ENCODE results near the gene SFMBT1. TPM values are rescaled to one million over a fixed set of nuclear protein-coding genes. Genes with fewer than 3 reads are reported as not detected.

Gene SFMBT1
- total RNA-seq, 1 donor from 2014 or later = 32.9 TPM

DNA sequence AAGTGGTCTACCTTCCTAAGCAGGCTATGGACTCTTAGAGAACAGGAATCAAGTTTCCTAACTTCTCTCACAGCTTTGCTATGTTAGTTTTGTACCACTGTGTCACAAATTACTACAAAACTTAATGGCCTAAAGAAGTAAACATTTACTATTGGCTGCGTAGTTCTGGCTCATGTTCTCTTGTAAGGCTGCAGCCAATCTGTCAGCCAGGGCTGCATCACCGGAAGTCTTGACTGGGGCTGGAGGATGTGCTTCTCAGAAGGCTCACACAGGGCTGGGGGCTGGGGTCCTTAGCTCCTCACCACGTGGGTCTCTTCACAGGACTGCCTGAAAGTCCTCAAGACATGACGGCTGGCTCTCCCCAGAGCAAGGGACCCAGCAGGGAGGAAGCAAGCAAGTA is 164.0 kb downstream of the SFMBT1 start:
- peak; percentile 28 for DNase-seq

DNA sequence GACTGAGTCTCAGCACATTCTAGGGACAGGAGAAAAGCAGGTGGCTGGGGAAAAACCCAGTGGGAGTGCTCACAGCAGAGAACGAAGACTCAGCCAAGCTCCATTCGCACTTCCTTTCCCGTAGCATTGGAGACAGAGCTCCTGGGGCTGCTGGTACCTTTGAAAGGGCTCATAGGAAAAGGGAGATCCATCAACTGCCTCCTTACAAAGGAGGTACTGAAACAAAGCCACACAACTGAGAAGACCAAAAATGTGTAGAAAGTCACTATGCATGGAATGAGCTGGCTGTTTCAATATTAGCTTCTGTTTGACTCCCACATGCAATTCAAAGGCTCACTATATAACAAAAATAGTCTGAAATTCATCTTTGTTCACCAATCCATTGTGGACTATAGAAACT is 165.4 kb downstream of the SFMBT1 start:
- no peak for DNase-seq

DNA sequence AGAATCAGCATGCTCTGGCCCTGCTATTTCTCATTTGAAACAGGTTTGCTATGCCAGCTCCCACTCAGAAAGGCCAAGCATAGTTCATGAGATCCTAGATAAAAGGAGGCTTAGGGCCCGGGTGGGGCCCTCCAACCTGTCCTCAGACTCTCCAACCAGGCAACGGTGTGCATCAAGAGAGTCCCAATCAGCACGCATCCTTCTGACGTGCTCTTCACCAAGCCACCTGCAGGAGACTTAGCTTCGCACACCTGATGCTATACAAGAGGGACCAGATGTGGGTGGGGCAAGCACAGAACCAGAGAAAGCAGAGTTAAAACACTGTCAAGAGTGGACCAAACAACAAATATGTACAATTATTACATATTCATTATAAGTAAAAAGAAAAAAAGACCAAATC is 165.8 kb downstream of the SFMBT1 start:
- no peak for DNase-seq

DNA sequence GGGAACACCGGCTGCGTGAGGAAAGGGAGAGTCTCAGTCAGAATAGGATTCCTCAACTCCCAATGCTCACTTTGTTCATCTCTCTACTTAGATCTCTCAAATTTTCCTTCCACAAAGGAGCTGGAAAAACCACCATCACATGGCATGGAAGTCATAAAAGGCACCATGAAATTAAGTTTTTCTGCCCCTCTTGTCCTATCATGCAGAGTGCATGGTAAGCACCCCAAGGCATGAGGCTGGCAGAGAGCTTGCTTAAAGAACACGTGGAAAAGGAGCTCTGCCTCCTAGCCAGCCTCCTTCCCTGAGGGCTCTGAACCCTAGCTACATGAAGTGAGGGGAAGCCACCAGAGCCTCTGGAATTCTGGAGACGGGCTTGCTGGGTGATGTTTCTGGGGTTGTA is 166.3 kb downstream of the SFMBT1 start:
- DNase-seq = no peak

DNA sequence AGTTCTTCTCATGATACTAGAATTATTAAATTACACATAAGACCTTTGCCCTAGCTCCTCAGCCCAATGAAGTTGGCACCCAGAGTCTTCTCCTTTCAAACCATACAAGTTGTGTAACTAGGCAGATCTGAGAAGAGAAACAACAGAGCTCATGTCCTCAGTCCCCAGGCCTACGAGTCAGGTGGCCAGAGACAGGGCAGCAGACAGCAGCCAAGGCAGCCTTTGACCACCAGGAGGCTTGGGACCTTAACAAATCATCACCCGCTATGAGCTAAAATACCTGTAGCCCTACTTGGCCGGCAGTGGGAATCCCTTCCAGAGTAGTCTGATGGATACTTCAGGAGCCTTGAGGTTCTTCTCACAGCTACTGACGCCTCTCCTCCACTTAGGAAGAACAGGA is 166.8 kb downstream of the SFMBT1 start:
- no peak for DNase-seq

DNA sequence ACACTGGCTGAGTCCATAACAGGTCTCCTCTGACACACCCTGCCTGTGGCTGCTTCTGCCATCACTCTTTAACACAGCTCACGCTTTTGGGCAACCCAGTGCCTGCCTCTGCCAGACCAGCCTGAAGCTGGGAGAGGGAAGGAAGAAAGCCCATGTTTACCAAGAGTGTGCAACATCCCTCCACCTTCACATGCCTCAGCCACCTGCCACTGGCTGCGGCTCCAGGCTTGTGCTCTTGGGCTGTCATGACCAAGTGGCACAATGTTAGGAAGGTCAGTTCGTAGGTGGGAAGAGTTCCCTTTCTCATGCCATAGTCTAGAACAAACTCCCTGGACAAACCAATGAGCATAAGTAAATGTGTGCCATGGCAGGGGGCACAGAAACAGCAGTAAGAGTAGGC is 168.8 kb downstream of the SFMBT1 start:
- no peak for DNase-seq

DNA sequence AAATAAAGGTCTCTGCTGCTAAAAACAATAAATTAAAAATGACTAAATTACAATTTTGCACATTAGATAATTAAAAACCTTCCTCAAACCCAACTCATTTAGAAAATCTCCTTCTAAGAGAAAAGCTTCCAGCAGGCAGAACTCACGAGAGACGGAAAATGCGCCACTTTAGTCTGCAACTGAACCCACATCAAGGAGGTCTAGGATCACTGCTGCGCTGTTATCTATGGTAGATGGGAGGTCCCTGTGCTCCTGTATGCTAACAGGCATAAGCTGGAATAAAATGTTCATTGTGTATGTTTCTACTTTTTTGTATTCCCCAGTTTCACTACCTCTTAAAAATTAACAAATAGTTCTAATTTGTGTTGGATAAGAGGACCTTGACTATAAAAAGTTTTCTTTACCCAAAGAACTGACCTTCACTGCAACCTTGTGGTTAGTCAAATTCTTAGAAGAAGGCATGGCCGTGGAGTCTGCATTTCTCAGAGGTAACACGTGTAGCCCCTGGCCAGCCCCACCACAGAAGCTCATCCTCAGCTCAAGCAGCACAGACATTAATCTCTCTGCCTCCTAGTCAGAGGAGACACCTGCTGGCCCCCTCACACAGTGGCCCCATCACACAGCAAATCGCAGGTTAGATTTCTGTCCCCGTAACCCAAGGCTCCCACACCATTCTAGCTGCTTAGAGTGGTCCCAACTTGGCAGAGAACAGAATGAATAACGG is 170.8 kb downstream of the SFMBT1 start:
- DNase-seq = no peak

DNA sequence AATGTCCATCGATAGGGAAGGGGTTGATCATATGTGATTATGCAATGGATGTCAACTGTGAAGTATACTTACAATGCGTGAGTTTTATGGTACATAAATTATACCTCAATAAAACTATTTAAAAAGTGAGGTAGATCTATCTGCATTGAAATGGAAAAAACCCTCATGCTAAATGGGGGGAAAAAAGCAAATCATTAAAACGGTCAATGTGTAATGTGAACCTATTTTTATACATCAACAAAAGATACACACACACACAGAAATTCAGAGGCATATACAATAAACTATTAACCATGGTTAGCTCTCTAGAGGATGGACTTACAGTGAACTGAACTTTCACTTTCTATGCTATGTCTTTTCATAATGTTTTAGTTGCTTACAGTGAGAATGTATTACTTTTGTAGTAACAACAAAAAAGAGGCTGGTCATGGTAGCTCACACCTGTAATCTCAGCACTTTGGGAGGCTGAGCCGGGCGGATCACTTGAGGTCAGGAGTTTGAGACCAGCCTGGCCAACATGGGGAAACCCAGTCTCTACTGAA is 171.6 kb downstream of the SFMBT1 start:
- DNase-seq = no peak

DNA sequence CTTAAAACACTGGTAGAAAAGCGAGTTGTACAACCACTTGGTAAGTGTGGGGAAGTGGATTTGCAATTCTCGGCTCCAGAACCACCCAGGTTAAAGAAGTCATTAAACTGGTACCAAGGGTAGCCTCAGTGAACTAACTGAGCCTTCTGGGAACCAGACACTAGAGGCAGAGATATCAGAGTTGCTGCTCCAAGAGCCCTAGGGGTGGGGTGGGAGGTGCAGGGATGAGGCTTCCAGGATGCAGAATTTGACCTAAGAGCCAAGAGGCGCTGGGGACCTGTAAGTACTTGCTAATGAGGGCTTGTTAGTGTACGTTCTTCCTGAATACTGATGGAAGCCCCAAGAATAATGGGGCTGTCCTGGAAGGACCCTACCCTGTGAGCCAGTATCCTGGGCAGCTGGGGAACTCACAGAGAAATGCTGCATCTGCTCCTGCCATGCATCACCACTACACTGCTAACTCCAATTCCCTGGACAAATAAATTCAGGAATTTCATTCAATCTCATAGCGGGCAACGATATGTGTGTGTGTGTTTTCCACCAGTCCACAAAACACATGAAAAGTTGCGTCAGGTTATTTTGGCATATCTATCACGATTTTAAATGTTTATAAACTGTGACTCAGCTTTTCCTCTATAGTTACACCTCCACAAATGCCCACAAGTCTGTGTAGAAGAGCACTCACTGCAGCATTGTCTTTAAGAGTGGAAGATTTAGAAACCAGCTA is 172.3 kb downstream of the SFMBT1 start:
- DNase-seq = no peak

DNA sequence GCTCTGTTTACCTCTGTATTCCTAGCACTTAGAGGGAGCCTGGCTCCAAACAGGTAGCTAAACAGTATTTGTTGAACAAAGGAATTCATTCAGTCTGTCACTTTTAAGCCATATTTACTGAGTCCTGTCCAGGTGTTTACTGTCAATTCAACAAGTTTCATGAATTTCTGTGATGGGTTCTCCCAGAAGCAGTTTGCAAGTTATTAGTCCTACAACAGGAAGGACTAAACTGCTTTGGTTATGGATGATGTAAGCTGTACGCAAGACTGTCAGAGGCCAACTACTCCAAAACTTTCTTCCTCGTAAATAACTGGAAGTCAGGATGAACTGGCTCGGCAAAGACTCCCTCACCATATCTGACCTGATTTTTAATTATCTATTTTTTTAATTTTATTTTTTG is 173.6 kb downstream of the SFMBT1 start:
- no peak for DNase-seq

DNA sequence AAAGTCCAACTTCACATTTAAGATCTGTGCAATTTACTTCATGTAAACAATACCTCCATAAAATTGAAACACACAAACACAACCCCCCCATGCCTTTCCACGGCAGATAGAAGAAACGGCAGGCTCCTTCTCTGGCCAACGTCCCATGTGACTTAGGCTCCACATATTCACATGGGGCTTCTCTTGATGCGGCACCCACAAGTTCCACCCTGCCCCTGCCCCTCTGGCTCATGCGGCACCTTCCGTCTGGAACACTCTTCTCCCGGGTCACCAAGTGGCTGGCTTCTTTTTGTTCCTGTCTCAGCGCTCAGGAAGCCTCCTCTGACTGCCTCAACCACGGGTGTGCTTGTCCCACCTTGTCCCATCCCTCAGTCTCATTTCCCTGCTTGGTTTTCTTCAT is 174.1 kb downstream of the SFMBT1 start:
- no peak for DNase-seq

DNA sequence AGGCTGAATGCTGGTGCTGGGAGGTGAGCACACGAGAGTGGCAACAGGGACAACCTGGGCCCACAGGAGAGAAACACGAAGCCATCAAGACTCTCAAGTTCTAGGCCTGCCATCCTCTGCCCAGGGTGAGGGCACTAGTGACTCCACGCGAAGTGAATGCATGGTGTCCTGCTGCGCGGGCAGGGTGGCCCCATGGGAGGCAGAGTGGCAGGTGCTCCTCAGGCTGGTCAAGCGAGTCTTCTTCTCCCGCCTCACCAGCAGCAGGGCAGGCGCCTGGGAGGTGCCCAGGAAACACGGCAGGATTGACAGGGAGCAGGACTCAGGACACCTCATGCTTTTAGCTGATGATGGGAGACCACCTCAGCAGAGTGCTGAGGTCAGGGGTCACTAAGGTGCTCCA is 175.4 kb downstream of the SFMBT1 start:
- DNase-seq = no peak

DNA sequence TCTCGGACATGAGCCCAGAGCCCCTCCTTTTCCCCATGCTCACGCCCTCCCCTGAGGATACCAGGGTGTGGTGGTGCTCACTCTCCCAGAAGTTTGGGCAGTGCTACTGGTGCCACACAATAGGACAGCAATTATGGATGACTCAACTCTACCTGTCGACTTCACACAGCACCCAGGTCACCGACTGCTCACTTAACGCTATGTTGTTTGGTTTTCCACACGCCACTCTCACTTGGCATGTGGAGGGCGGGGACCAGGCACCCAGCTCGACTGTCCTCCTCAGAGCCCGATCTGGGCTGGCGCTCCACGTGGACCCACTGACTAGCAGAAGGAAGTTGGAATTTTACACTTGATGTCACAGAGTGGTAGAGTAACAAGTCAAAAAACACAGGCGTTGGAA is 179.4 kb downstream of the SFMBT1 start:
- DNase-seq = no peak

DNA sequence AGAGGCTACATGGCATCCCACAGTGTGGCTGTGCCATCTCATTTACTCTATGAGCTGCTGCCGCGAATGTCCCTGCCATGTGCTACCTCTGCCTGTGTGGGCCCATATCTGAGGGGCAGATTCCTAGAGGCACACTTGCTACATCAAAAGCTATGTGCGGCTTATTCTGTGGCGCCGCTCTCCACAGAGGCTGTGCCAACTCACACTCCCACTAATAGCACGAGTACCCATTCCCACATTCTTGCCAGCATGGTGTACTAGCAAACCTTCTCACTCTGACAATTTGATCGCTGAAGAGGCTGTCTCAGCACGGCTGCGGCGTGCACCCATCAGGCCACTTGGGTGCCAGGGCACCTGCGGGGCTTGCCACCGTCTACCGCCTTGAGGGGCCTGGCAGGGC is 179.9 kb downstream of the SFMBT1 start:
- no peak for DNase-seq

DNA sequence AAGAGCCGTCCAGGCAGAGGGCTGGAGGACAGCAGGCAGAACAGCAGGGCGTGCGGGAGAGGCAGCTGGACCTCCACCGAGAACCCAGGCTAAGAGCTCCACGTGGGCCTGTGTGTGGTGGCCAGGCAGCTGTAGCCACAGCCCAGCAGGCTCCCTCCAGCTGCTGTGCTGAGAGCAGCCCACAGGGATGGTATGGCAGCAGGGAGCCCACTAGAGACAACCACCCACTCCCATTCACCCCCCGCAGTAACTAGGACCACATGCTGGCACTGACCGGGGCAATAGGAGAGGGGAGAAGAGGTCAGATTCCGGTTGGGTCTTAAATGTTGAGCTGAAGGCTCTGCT is 185.5 kb downstream of the SFMBT1 start:
- DNase-seq = no peak

DNA sequence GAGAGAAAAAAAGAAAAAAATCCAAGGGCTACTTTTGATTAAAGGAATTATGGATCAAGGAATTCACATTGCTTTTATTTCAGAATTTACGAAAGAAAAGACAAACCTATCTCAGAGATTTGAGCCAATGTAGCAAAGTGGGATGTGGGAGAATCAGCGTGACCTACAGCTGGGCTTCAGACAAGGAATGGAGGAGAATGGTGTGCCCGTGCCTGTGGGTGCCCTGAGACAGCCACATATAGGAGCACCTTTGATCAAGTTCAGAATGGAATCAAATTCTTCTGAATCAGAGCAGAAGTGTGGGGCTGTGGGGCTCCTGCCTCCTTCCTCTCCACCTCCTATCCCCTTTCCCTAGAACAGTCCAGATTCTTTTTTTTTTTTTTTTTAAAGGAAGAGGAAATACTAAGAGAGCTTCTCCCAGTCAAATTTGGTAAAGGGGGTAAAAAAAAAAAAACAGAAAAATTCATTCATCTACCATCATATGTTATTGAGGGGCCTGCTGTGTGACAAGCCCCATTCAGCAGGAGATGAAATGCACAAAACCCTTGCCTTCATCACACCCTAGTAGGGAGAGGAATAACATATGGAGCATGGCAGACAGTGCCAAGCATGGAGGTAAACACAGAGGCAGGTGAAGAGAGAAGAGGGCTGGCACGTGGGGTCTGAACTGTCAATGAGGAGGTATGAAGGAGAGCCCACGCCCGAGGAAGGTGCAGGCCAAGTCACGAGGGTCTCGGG is 186.0 kb downstream of the SFMBT1 start:
- DNase-seq = no peak

DNA sequence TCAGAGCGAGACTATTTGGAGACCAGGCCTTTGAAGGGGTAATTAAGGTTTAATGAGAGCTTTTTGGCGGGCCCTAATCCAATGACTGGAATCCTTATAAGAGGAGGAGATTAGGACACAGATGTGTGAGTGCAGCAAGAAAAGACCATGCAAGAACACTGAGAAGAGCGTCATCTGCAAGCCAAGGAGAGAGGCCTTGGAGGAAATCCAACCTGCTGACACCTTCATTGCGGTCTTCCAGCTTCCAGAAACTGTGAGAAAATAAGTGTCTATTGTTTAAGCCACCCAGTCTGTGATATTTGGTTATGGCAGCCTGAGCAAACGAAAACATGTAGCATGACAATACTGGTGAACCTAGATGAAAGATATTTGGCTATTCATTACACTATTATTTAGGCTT is 188.0 kb downstream of the SFMBT1 start:
- peak; percentile 63 for DNase-seq

DNA sequence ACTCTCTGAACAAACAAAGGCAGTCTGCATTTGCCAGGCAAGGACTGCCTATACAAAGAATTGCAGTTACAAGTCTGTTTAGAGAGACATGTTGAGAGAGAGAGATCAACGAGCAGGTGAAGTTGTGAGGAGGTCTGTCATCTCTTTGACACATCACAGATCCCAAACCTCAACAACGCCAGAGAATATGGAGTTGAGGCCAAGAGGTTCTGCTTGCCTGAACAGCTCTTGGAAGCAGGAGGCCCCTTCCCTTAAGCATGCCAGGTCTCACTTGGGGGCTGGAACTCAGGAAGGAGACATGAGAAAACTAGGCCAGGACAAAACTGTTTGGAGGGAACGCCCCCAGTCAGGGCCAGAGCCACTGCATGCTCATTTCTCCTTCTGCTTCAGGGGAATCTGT is 188.7 kb downstream of the SFMBT1 start:
- DNase-seq = peak; percentile 82

DNA sequence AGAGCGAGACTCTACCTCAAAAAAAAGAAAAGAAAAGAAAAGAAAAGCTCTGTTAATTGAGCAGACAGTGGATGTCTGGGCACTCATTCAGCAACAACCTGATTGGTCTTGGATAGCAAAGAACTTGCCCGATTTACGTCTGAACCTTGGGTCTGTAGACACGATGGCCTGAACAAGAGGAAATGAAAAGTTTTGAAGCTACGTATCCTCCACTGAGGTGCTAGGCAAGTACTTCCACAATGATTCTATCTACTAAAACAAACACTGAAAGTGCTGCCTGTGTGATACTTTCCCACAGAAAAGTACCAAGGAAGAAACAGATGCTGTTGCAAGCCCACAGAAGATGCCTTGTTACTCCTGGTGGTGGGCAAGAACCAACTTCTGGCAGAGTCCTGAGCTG is 189.2 kb downstream of the SFMBT1 start:
- no peak for DNase-seq

DNA sequence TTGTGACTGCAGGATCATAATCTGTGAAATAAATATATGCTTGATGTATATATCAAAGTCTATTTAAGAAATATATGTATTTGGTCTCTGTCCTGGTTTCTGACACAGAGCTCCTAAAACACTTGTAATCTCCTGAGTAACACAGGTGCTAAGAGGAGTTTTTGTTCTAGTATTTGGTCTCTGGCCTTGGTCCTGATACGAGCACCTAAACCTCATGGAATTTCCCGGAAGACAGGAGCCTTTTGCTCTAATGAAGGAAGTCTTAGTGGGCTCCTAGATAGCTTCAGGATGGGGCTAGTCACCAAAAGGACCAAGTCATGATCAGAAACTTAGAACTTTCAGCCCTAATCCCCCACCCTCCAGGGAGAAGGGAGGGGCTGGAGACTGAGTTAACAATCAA is 191.9 kb downstream of the SFMBT1 start:
- DNase-seq = no peak

All from tongue (tissue), 2 donors.